Activated CD4-positive, alpha-beta memory T cell treated with anti-CD3 and anti-CD28 coated beads for 36 hours (primary cell): ENCODE measurements around the gene ARFGEF2. TPM values are rescaled to one million over a fixed set of nuclear protein-coding genes. Genes with fewer than 3 reads are reported as not detected.

ENCODE experiments used
- CTCF ChIA-PET: fragments of 350-600 bp; sonication (Branson Sonifier 250); formaldehyde crosslinking; loops from one replicate; lab custom pipeline; 2021; ENCODE audit warnings: antibody characterized with exemption, inconsistent platforms; lab: Charles Lee
- POLR2A ChIA-PET: fragments of 350-600 bp; sonication (Branson Sonifier 250); formaldehyde crosslinking; loops from one replicate; lab custom pipeline; 2021; ENCODE audit warnings: antibody characterized with exemption; lab: Charles Lee
- DNase-seq: peaks from one replicate; pipeline ENCODE4 v3.0.0-alpha.2; 2020
- H3K27ac Mint-ChIP-seq: one replicate; pipeline ENCODE4 v1.8.0; 2021; ENCODE audit warnings: mixed read lengths
- H3K27me3 Mint-ChIP-seq: one replicate; pipeline ENCODE4 v1.8.0; 2021; ENCODE audit warnings: mixed read lengths
- H3K36me3 Mint-ChIP-seq: one replicate; pipeline ENCODE4 v1.8.0; 2021; ENCODE audit warnings: mixed read lengths
- H3K4me1 Mint-ChIP-seq: one replicate; pipeline ENCODE4 v1.8.0; 2021; ENCODE audit warnings: low read depth, mixed read lengths
- H3K4me3 Mint-ChIP-seq: one replicate; pipeline ENCODE4 v1.8.0; 2021; ENCODE audit warnings: mild to moderate bottlenecking, mixed read lengths
- H3K9me3 Mint-ChIP-seq: one replicate; pipeline ENCODE4 v1.8.0; 2021; ENCODE audit warnings: mixed read lengths
- intact Hi-C: fragments of 100-400 bp; cut with micrococcal nuclease; formaldehyde crosslinking; loops from one replicate; pipeline ENCODE4 v1.15.1; 2023
- total RNA-seq, 2 experiments: library from RNA; stranded (reverse); gene quantifications; one replicate each; pipeline ENCODE4 v1.2.3, GENCODE V29; 2021

The ARFGEF2 gene
- total RNA-seq, 2 experiments from 2014 or later = 21.9 to 22.1 TPM

DNA sequence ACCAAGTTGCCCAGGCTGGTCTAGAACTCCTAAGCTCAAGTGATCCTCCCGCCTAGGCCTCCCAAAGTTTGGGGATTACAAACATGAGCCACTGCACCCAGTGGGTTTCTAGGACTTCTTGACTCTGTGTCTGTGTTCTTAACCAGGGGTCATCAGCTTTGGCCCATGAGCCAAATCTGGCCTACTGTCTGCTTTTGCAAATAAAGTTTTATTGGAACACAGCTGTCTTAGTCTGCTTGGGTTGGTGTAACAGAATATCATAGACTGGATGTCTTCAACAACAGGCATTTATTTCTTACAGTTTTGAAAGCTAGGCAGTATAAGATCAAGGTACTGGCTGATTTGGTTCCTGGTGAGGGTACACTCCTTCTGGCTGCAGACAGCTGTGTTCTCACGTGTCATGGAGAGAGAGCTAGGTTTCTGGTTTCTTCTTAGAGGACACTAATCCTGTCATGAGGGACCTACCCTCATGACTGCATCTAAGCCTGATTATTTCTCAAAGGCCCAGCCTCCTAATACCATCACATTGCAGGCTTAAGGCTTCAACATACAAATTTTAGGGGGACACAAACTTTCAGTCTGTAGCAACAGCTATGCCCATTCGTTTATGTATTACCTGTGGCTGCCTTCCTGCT, 23.3 kb downstream of the ARFGEF2 start:
- intact Hi-C loops = no loop called here
- DNase-seq = no peak
- Mint-ChIP-seq H3K4me3 (no peak overlapping the region), H3K4me1 (peaks cover under 1% of the 10 kb centered on the region), H3K27ac (no peak overlapping the region), H3K9me3 (no peaks in the 10 kb centered on the region), H3K27me3 (no peaks in the 10 kb centered on the region), H3K36me3 (peaks cover 6% of the 10 kb centered on the region)
- POLR2A ChIA-PET = no interaction called here
- CTCF ChIA-PET = no interaction called here

DNA sequence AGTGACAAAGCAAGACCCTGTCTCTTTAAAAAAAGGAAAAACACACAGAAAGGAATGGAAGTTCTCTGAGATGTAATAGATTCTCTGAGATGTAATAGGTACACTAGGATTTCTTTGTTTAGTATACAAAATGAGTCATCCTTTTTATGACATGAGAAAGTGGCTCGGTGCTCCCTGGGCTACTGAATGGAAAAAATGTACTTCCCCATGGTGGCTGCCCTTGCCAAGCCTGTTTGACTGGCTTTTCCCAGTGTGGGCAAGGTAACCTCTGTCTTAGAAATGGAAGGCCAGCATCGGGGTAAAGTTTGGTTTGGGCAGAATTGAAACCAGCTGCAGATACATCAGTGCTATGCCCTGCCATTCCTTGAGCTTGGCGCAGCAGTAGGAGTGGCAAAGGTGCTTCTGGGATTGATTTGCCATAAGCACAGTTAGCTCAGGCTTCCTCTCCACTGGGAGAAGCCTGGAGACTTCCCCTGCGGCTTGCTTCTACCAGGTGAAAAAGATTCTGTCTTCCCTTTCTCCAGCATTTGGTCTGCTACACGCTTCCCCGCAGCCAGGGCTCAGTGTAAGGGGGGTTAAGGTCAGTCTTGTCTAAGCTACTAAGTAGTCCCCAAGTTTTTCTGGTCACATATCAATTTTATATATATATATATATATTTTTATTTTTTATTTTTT, 24.5 kb downstream of the ARFGEF2 start:
- peaks cover 8% of the 10 kb centered on the region for H3K36me3 Mint-ChIP-seq
- H3K4me1 Mint-ChIP-seq = no peaks in the 10 kb centered on the region
- no peaks in the 10 kb centered on the region for H3K9me3 Mint-ChIP-seq
- no peak overlapping the region for H3K4me3 Mint-ChIP-seq
- POLR2A ChIA-PET = no interaction called here
- no peaks in the 10 kb centered on the region for H3K27me3 Mint-ChIP-seq
- CTCF ChIA-PET = interaction anchor here (1.0 kb wide), 1 partner anchor 24 kb away, joined by 3 read pairs; no protein-coding TSS in a partner anchor
- intact Hi-C loops = no loop called here
- no peak for DNase-seq
- H3K27ac Mint-ChIP-seq = no peak overlapping the region

DNA sequence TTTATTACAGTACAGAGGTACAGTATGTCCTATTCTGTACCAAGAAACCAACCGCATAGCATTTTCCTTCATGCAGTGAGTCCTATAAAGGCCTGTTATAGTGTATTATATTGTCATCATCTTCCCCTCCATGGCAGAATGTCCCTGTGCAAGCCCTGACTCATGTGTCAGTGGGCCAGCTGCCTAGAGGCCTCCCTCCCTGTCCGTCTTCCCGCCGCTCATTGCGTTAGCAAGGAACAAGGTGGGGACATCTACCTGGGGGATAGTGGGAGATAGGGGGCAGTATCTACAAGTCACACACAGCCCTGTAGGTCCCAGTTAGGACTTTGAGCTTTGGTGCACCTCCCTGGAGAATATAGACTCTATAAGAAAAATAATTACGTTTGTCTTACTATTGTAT, 27.1 kb downstream of the ARFGEF2 start:
- H3K27ac Mint-ChIP-seq = no peak overlapping the region
- ChIA-PET CTCF (interaction anchor here (1.0 to 1.3 kb wide), 2 partner anchors 8 to 313 kb away, joined by 3 to 4 read pairs; no protein-coding TSS in a partner anchor), POLR2A (no interaction called here)
- H3K4me1 Mint-ChIP-seq = no peaks in the 10 kb centered on the region
- no peak overlapping the region for H3K4me3 Mint-ChIP-seq
- no peaks in the 10 kb centered on the region for H3K9me3 Mint-ChIP-seq
- no peaks in the 10 kb centered on the region for H3K27me3 Mint-ChIP-seq
- intact Hi-C loops = no loop called here
- DNase-seq = no peak
- peaks cover 14% of the 10 kb centered on the region for H3K36me3 Mint-ChIP-seq

DNA sequence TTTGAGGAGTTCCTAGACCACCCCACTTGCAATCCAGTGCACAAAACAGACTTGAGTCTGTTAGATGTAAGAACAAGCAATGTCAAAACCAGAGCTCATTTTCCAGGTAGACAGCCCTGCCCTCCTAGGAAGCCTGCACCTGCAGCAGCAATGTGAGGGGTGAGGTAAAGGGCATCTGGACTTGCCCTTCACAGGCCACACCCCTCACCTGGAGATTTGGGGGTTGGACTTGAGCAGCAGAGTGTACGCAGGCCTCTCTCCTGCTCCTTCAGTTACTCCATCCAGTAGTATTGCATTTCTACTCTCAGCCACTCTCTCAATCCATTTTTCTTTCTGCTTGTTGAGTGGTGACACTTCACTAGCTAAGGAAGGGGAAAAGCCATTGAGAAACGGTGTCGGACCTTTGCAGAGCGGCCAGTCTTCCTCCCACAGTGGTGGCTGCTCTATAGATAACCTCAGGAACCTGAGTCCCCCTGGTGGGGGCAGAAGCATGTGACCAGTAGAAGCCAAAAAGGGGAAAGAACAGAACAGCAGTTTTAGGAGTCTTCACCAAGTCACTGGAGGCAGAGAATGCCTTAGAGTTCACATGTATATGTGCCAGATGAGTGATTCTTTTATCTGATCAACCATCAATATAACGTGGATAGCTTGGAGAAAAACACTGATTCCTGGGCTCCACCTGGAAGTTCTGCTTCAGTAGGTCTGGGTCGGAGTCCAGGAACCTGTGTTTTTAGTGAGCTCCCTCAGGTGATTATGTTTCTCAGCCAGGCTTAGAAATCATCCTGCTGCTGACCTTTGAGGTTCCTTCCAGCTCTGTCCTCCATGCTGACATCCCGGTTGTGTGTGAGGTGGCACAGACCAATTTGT, 28.0 kb downstream of the ARFGEF2 start:
- no peaks in the 10 kb centered on the region for H3K9me3 Mint-ChIP-seq
- H3K36me3 Mint-ChIP-seq = peaks cover 21% of the 10 kb centered on the region
- no peaks in the 10 kb centered on the region for H3K27me3 Mint-ChIP-seq
- H3K4me1 Mint-ChIP-seq = no peaks in the 10 kb centered on the region
- CTCF ChIA-PET = interaction anchor here (0.9 to 1.3 kb wide), 3 partner anchors 9 to 314 kb away, joined by 3 to 4 read pairs (median 3); no protein-coding TSS in a partner anchor
- DNase-seq = no peak
- POLR2A ChIA-PET = no interaction called here
- H3K27ac Mint-ChIP-seq = no peak overlapping the region
- intact Hi-C loops = no loop called here
- no peak overlapping the region for H3K4me3 Mint-ChIP-seq

DNA sequence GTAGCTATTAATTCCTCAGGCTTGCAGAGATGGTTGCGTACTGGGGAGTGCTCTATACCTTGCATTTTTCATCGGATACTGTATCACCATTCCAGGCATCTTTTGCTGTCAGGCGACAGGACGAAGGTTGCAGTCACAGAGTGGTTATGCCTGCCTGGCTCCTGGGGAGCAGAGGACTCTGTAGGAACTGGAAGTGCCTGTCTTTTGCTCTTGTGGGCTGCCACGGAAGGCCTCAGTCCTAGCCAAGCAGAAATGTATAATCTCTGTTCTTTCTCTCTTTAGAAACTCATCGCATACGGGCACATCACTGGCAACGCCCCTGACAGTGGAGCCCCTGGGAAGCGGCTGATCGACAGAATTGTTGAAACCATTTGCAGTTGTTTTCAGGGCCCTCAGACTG, 29.5 kb downstream of the ARFGEF2 start:
- Mint-ChIP-seq H3K27me3 (no peaks in the 10 kb centered on the region), H3K4me1 (no peaks in the 10 kb centered on the region), H3K27ac (no peak overlapping the region), H3K4me3 (no peak overlapping the region), H3K9me3 (no peaks in the 10 kb centered on the region), H3K36me3 (peaks cover 24% of the 10 kb centered on the region)
- ChIA-PET POLR2A (no interaction called here), CTCF (interaction anchor here (0.9 kb wide), 1 partner anchor 294 kb away, joined by 3 read pairs; no protein-coding TSS in a partner anchor)
- DNase-seq = no peak
- intact Hi-C loops = no loop called here

DNA sequence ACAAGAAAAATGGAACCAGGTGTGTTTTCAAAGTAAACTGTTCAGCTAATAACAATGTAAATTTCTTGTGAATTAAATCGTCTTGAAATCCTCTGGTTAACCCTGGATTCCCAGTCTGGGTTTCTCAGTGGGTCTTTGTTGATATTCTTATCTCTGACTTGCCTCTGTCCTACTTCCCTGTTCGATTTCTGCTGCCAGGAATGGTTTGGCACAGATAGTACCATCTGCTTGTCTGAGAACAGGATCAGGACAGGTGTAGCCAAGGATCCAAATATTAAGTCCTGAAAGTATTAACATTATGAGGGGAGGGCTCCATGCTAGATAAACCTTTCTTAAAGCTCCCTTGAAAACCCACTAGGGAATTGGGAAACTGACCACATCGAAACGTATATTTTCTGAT, 30.1 kb downstream of the ARFGEF2 start:
- POLR2A ChIA-PET = no interaction called here

GRCh38 chr20:48952656-48953055, 31.1 kb downstream of the ARFGEF2 start:
- Mint-ChIP-seq H3K36me3 (peaks cover 33% of the 10 kb centered on the region), H3K4me1 (no peaks in the 10 kb centered on the region), H3K4me3 (no peak overlapping the region), H3K9me3 (no peaks in the 10 kb centered on the region), H3K27me3 (no peaks in the 10 kb centered on the region), H3K27ac (no peak overlapping the region)
- POLR2A ChIA-PET = no interaction called here
- intact Hi-C loops = no loop called here
- CTCF ChIA-PET = no interaction called here
- no peak for DNase-seq

More for the DNA sequence above, 30.1 kb downstream of the ARFGEF2 start:
- no peaks in the 10 kb centered on the region for H3K9me3 Mint-ChIP-seq
- H3K4me1 Mint-ChIP-seq = no peaks in the 10 kb centered on the region
- no peak for DNase-seq
- no peaks in the 10 kb centered on the region for H3K27me3 Mint-ChIP-seq
- no peak overlapping the region for H3K4me3 Mint-ChIP-seq
- H3K27ac Mint-ChIP-seq = no peak overlapping the region
- intact Hi-C loops = no loop called here
- peaks cover 27% of the 10 kb centered on the region for H3K36me3 Mint-ChIP-seq
- CTCF ChIA-PET = interaction anchor here (0.9 kb wide), 1 partner anchor 294 kb away, joined by 3 read pairs; no protein-coding TSS in a partner anchor

DNA sequence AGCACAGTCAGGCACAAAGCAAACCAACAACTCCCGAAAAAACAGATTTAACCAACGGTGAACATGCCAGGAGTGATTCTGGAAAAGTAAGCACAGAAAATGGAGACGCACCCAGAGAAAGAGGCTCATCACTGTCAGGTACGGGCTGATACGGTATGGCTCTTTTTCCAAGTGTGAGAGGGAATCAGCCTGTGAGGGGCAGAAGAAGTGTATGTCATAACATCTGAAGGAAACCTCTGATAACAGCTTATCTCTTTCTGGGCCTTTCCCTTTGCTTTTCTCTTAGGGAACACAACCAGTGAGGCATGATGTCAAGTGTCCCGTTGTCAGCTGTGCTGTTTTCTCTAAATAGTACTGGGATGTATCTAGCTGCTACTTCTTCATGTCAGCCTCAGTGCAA, 32.1 kb downstream of the ARFGEF2 start:
- CTCF ChIA-PET = no interaction called here
- H3K27ac Mint-ChIP-seq = no peak overlapping the region
- no peak for DNase-seq
- no peaks in the 10 kb centered on the region for H3K27me3 Mint-ChIP-seq
- H3K9me3 Mint-ChIP-seq = no peaks in the 10 kb centered on the region
- no peaks in the 10 kb centered on the region for H3K4me1 Mint-ChIP-seq
- POLR2A ChIA-PET = no interaction called here
- peaks cover 38% of the 10 kb centered on the region for H3K36me3 Mint-ChIP-seq
- no peak overlapping the region for H3K4me3 Mint-ChIP-seq
- intact Hi-C loops = no loop called here

DNA sequence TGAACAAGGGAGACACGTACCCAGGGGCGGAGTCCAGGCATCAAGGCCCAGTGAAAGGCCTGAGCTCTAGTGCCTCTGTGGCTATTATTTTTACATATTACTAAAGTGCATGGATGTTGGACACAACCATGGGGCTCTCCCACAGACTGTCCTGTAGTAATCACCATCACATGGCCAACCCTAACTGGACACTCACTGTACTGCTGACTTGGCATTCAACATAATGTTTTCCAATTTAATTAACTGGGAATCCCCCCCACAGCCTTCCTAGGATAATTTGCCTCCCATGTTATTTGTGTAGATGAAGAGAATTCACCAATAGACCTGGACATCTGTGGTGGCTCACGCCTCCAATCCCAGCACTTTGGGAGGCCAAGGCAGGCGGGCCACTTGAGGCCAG, 34.5 kb downstream of the ARFGEF2 start:
- CTCF ChIA-PET = no interaction called here
- H3K36me3 Mint-ChIP-seq = peaks cover 35% of the 10 kb centered on the region
- no peaks in the 10 kb centered on the region for H3K9me3 Mint-ChIP-seq
- intact Hi-C loops = no loop called here
- no peaks in the 10 kb centered on the region for H3K4me1 Mint-ChIP-seq
- no peak overlapping the region for H3K4me3 Mint-ChIP-seq
- DNase-seq = no peak
- POLR2A ChIA-PET = no interaction called here
- no peaks in the 10 kb centered on the region for H3K27me3 Mint-ChIP-seq
- H3K27ac Mint-ChIP-seq = no peak overlapping the region

DNA sequence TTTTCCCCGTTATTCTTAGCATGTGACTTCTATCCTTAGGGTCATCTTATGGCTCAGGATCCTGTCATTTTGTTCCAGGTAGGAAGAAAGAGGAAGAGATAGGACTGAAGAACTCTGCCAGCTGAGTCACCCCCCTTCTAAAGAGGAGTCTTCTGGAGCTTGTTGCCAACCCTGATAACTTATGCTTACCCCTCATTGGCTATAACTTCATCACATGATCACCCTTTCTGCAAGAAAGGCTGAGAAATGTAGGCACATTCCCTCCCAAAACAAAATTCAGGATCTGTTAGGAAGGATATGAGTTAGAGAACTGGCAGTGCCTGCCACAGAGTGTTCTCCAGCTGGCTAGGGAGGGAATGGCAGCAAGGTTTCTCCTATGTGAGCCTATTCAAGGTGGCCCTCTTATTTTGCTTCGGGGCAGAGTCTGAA, 35.6 kb downstream of the ARFGEF2 start:
- Mint-ChIP-seq H3K27me3 (no peaks in the 10 kb centered on the region), H3K36me3 (peaks cover 28% of the 10 kb centered on the region), H3K4me1 (no peaks in the 10 kb centered on the region), H3K27ac (no peak overlapping the region), H3K9me3 (no peaks in the 10 kb centered on the region), H3K4me3 (no peak overlapping the region)
- intact Hi-C loops = no loop called here
- POLR2A ChIA-PET = no interaction called here
- DNase-seq = no peak
- CTCF ChIA-PET = interaction anchor here (1.1 kb wide), 1 partner anchor 299 kb away, joined by 3 read pairs; no protein-coding TSS in a partner anchor

DNA sequence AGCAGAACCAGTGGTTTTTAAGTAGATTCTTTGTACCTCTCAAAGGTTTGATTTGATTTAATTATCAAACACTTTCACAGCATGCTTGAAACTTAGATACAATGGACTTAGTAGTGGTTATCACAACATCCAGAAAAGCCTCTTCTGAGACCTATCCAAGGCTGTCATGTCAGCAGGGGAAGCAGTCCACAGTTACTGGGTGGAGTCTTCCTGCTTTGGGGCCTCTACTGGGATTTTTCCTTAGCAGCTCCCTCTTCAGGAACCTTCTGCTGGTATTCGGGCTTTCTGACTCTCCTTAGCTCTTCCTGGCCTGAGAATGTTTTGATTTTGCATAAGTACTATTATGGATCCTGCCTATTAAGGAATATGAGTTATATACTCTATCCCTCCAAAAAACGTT, 36.0 kb downstream of the ARFGEF2 start:
- Mint-ChIP-seq H3K4me3 (no peak overlapping the region), H3K4me1 (no peaks in the 10 kb centered on the region), H3K27ac (no peak overlapping the region), H3K27me3 (no peaks in the 10 kb centered on the region), H3K36me3 (peaks cover 28% of the 10 kb centered on the region), H3K9me3 (no peaks in the 10 kb centered on the region)
- ChIA-PET POLR2A (no interaction called here), CTCF (interaction anchor here (1.1 kb wide), 1 partner anchor 300 kb away, joined by 3 read pairs; no protein-coding TSS in a partner anchor)
- DNase-seq = no peak
- intact Hi-C loops = no loop called here

DNA sequence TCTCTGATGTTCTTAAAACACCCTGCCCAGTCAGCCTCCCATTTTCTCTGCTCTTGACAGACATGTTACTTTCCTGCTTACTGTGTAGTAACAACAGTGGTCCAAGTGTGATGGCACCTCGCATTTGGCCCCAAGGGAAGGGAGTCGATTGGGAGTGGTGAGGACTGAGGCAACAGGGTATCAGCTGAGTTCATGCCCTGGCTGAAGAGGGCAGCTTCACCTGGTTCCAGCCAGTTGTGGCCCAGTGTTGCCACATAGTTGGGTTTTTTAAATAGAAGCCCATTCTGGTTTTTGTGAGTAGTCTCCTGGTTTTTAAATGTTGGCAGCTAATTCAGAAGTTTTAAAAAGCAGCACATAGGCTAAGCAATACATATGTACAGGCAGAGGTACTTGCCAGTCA, 37.2 kb downstream of the ARFGEF2 start:
- Mint-ChIP-seq H3K27ac (no peak overlapping the region), H3K9me3 (no peaks in the 10 kb centered on the region), H3K27me3 (no peaks in the 10 kb centered on the region), H3K4me3 (no peak overlapping the region), H3K36me3 (peaks cover 24% of the 10 kb centered on the region), H3K4me1 (no peaks in the 10 kb centered on the region)
- intact Hi-C loops = no loop called here
- no peak for DNase-seq
- CTCF ChIA-PET = interaction anchor here (0.5 kb wide), 1 partner anchor 33 kb away, joined by 3 read pairs; no protein-coding TSS in a partner anchor
- POLR2A ChIA-PET = no interaction called here
